Measurements from ENCODE around the gene IGFBPL1. TPM values are rescaled to one million over a fixed set of nuclear protein-coding genes. Genes with fewer than 3 reads are reported as not detected.
"Not testable (repeated sequence)": the region's sequence is repeated elsewhere in the genome, so short reads cannot be mapped to it uniquely, and the experiment has no call there.

Gene IGFBPL1
- total RNA-seq, 1 donor: 0.36 TPM

DNA sequence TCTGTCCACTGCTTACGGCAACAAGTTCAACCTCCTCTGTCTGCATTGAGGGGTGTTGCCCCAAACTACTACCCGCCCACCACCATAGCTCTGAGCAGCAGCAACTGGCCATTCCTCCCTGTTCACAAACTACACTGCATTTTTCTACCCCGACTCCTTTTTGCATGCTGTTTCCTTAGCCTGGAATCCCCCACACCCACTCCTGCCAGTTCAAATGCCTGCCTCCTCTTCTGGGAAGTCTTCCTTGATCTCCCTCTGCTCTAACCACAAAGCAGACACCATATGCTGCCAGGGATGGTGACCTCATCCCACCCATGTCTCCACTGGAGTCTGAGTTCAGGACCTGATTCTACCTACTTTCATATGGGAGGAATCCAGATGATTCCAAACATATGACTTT lies 18.5 kb downstream of the IGFBPL1 start:
- Histone ChIP-seq H3K27ac (ENCODE audit: low read depth, low read length) (no peak overlapping the region), H4K20me1 (ENCODE audit: insufficient read depth, low read length) (no peaks in the 10 kb centered on the region), H3K4me2 (ENCODE audit: insufficient read depth, low read length) (no peak overlapping the region), H3K4me1 (ENCODE audit: insufficient read depth, low read length) (no peaks in the 10 kb centered on the region), H3K4me3 (ENCODE audit: insufficient read depth, low read length) (no peak overlapping the region), H3K79me2 (ENCODE audit: insufficient read depth, low read length) (no peaks in the 10 kb centered on the region), H2AFZ (ENCODE audit: low read length) (no peak overlapping the region), H3K36me3 (ENCODE audit: insufficient read depth, low read length) (no peaks in the 10 kb centered on the region), H3K27me3 (ENCODE audit: insufficient read depth, low read length) (peaks cover 40% of the 10 kb centered on the region), H3K9me3 (ENCODE audit: low read depth, low read length) (no peaks in the 10 kb centered on the region)
- no peak for DNase-seq (ENCODE audit: insufficient read length, low spot score, missing footprints)
- TF ChIP-seq CTCF (IDR thresholded peaks at IDR 0.05; ENCODE audit: extremely low read depth, low read depth, low read length): no peak

GRCh38 chr9:38404314-38404713 lies 19.9 kb downstream of the IGFBPL1 start:
- no peak for TF ChIP-seq CTCF (IDR thresholded peaks at IDR 0.05; ENCODE audit: extremely low read depth, low read depth, low read length)
- Histone ChIP-seq H2AFZ (ENCODE audit: low read length) (no peak overlapping the region), H3K4me1 (ENCODE audit: insufficient read depth, low read length) (peaks cover 4% of the 10 kb centered on the region), H3K27ac (ENCODE audit: low read depth, low read length) (no peak overlapping the region), H3K27me3 (ENCODE audit: insufficient read depth, low read length) (peaks cover 35% of the 10 kb centered on the region), H3K4me2 (ENCODE audit: insufficient read depth, low read length) (no peak overlapping the region), H3K36me3 (ENCODE audit: insufficient read depth, low read length) (no peaks in the 10 kb centered on the region), H3K4me3 (ENCODE audit: insufficient read depth, low read length) (no peak overlapping the region), H3K9me3 (ENCODE audit: low read depth, low read length) (no peaks in the 10 kb centered on the region), H3K79me2 (ENCODE audit: insufficient read depth, low read length) (no peaks in the 10 kb centered on the region), H4K20me1 (ENCODE audit: insufficient read depth, low read length) (no peaks in the 10 kb centered on the region)
- DNase-seq (ENCODE audit: insufficient read length, low spot score, missing footprints): no peak

GRCh38 chr9:38401994-38402393 lies 22.3 kb downstream of the IGFBPL1 start:
- Histone ChIP-seq H3K4me1 (ENCODE audit: insufficient read depth, low read length) (peaks cover 4% of the 10 kb centered on the region), H3K27me3 (ENCODE audit: insufficient read depth, low read length) (peaks cover 35% of the 10 kb centered on the region), H3K36me3 (ENCODE audit: insufficient read depth, low read length) (peaks cover 13% of the 10 kb centered on the region), H3K9me3 (ENCODE audit: low read depth, low read length) (no peaks in the 10 kb centered on the region), H3K27ac (ENCODE audit: low read depth, low read length) (no peak overlapping the region), H3K4me3 (ENCODE audit: insufficient read depth, low read length) (no peak overlapping the region), H3K4me2 (ENCODE audit: insufficient read depth, low read length) (no peak overlapping the region), H2AFZ (ENCODE audit: low read length) (no peak overlapping the region), H3K79me2 (ENCODE audit: insufficient read depth, low read length) (peaks cover 2% of the 10 kb centered on the region), H4K20me1 (ENCODE audit: insufficient read depth, low read length) (peaks cover 7% of the 10 kb centered on the region)
- TF ChIP-seq CTCF (IDR thresholded peaks at IDR 0.05; ENCODE audit: extremely low read depth, low read depth, low read length): no peak
- no peak for DNase-seq (ENCODE audit: insufficient read length, low spot score, missing footprints)

GRCh38 chr9:38399191-38399590 lies 25.1 kb downstream of the IGFBPL1 start:
- not testable (repeated sequence) for DNase-seq (ENCODE audit: insufficient read length, low spot score, missing footprints); H3K9me3 ChIP-seq (ENCODE audit: low read depth, low read length); H3K4me2 ChIP-seq (ENCODE audit: insufficient read depth, low read length); H3K27ac ChIP-seq (ENCODE audit: low read depth, low read length); H3K4me1 ChIP-seq (ENCODE audit: insufficient read depth, low read length); H3K4me3 ChIP-seq (ENCODE audit: insufficient read depth, low read length); H2AFZ ChIP-seq (ENCODE audit: low read length)
- H3K27me3 ChIP-seq (ENCODE audit: insufficient read depth, low read length): peaks cover 11% of the 10 kb centered on the region
- H4K20me1 ChIP-seq (ENCODE audit: insufficient read depth, low read length): peaks cover 18% of the 10 kb centered on the region
- H3K36me3 ChIP-seq (ENCODE audit: insufficient read depth, low read length): peaks cover 32% of the 10 kb centered on the region
- H3K79me2 ChIP-seq (ENCODE audit: insufficient read depth, low read length): peaks cover 13% of the 10 kb centered on the region

DNA sequence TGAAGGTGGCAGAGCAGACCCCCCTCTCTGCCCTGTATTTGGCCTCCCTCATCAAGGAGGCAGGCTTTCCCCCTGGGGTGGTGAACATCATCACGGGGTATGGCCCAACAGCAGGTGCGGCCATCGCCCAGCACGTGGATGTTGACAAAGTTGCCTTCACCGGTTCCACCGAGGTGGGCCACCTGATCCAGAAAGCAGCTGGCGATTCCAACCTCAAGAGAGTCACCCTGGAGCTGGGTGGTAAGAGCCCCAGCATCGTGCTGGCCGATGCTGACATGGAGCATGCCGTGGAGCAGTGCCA lies 27.9 kb downstream of the IGFBPL1 start:
- Histone ChIP-seq H3K79me2 (ENCODE audit: insufficient read depth, low read length) (peaks cover 27% of the 10 kb centered on the region), H2AFZ (ENCODE audit: low read length) (no peak overlapping the region), H3K27me3 (ENCODE audit: insufficient read depth, low read length) (no peaks in the 10 kb centered on the region), H3K36me3 (ENCODE audit: insufficient read depth, low read length) (peaks cover 32% of the 10 kb centered on the region), H3K9me3 (ENCODE audit: low read depth, low read length) (no peaks in the 10 kb centered on the region), H3K4me1 (ENCODE audit: insufficient read depth, low read length) (peaks cover 9% of the 10 kb centered on the region), H3K4me3 (ENCODE audit: insufficient read depth, low read length) (no peak overlapping the region), H3K4me2 (ENCODE audit: insufficient read depth, low read length) (no peak overlapping the region), H4K20me1 (ENCODE audit: insufficient read depth, low read length) (peaks cover 18% of the 10 kb centered on the region), H3K27ac (ENCODE audit: low read depth, low read length) (no peak overlapping the region)
- no peak for TF ChIP-seq CTCF (IDR thresholded peaks at IDR 0.05; ENCODE audit: extremely low read depth, low read depth, low read length)
- no peak for DNase-seq (ENCODE audit: insufficient read length, low spot score, missing footprints)

Measured in osteoblast (primary cell).